ENCODE measurements around the gene LYRM2. TPM values are rescaled to one million over a fixed set of nuclear protein-coding genes. Genes with fewer than 3 reads are reported as not detected.

The LYRM2 gene
- total and polyA plus RNA-seq, 9 donors, result 11.8 to 44.0 (median 26.2) TPM

GRCh38 chr6:89562093-89562973 lies 76.2 kb downstream of the LYRM2 start:
- no peaks in the 10 kb centered on the region for H3K27me3 ChIP-seq
- H3K27ac ChIP-seq, result peak overlapping the region in 1 of 2 donors; percentile 19
- TF ChIP-seq EP300 (IDR thresholded peaks at IDR 0.05) (no peak), CTCF (IDR thresholded peaks at IDR 0.05) (no peak), POLR2A (IDR thresholded peaks at IDR 0.05) (no peak)
- WGBS, 3 donors, result 56 to 62% (median 58%) methylated on average over 21 of the region's 21 CpGs
- peaks cover 12% of the 10 kb centered on the region for H3K4me1 ChIP-seq (ENCODE audit: insufficient read depth)
- no peak for DNase-seq
- H3K4me3 ChIP-seq, result no peak overlapping the region
- no peaks in the 10 kb centered on the region for H3K9me3 ChIP-seq
- H3K36me3 ChIP-seq, result no peaks in the 10 kb centered on the region
- intact Hi-C loops (cut with DNase I), result no loop called here

GRCh38 chr6:89559487-89559886 lies 79.1 kb downstream of the LYRM2 start:
- Histone ChIP-seq H3K4me3 (no peak overlapping the region), H3K9me3 (no peaks in the 10 kb centered on the region), H3K27me3 (no peaks in the 10 kb centered on the region), H3K4me1 (ENCODE audit: insufficient read depth) (peaks cover 4% of the 10 kb centered on the region), H3K27ac (no peak overlapping the region), H3K36me3 (no peaks in the 10 kb centered on the region)
- DNase-seq, result no peak
- intact Hi-C loops (cut with DNase I), result no loop called here
- 78 to 84% (median 81%) methylated on average over 1 of the region's 1 CpG for WGBS, 3 donors
- TF ChIP-seq POLR2A (IDR thresholded peaks at IDR 0.05), result no peak
- TF ChIP-seq CTCF (IDR thresholded peaks at IDR 0.05), result no peak
- TF ChIP-seq EP300 (IDR thresholded peaks at IDR 0.05), result no peak

DNA sequence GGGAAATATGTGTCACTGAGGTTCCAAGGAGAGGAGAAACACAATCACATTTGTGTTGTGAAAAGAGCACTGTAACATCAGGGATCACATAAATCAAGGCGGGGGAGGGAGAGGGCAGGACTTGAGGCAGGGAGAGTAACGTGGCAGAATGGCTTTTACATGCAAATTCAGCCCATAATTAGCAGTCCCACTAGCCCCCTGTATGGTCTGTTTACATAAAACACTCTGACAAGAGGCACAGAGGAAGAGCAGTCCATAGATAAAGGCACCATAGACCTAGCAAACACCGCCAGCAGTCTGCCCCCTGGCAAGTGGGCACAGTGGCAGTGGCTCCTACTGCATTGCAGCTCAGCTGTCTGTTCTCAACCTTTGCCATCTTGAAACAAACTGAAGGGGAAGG lies 82.7 kb downstream of the LYRM2 start:
- intact Hi-C loops (cut with DNase I), result no loop called here

DNA sequence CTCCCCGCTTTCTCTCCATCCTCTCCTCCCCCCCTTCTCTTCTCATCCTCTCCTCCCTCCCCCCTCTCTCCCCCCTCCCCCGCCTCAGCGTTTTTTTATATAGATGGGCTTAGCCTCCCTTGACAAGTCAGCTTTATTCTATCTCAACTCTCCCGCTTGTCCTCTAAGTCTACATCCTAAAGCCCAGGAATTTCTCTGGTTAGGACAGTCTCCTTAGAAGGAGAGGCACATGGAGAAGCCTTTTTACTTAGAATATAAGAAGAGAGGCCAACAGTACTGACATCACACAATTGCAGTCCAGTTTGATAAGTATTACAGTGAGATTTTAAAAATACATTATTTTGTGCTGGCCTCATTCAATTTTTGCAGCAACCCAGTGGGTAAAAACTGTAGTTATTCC lies 83.5 kb downstream of the LYRM2 start:
- H3K9me3 ChIP-seq, result no peaks in the 10 kb centered on the region
- intact Hi-C loops (cut with DNase I), result no loop called here
- DNase-seq, result no peak
- no peak overlapping the region for H3K4me3 ChIP-seq
- TF ChIP-seq POLR2A (IDR thresholded peaks at IDR 0.05) (no peak), CTCF (IDR thresholded peaks at IDR 0.05) (no peak), EP300 (IDR thresholded peaks at IDR 0.05) (no peak)
- peaks cover 3% of the 10 kb centered on the region for H3K4me1 ChIP-seq (ENCODE audit: insufficient read depth)
- H3K27ac ChIP-seq, result no peak overlapping the region
- 64 to 70% (median 69%) methylated on average over 3 to 4 of the region's 4 CpGs for WGBS, 3 donors
- no peaks in the 10 kb centered on the region for H3K27me3 ChIP-seq
- H3K36me3 ChIP-seq, result no peaks in the 10 kb centered on the region

More for the DNA sequence above, 82.7 kb downstream of the LYRM2 start:
- no peak for DNase-seq
- Histone ChIP-seq H3K9me3 (no peaks in the 10 kb centered on the region), H3K36me3 (no peaks in the 10 kb centered on the region), H3K4me1 (ENCODE audit: insufficient read depth) (peaks cover 3% of the 10 kb centered on the region), H3K27me3 (no peaks in the 10 kb centered on the region), H3K4me3 (no peak overlapping the region), H3K27ac (no peak overlapping the region)
- WGBS, 3 donors, result 63 to 86% (median 77%) methylated on average over 3 of the region's 3 CpGs
- no peak for TF ChIP-seq EP300 (IDR thresholded peaks at IDR 0.05)

DNA sequence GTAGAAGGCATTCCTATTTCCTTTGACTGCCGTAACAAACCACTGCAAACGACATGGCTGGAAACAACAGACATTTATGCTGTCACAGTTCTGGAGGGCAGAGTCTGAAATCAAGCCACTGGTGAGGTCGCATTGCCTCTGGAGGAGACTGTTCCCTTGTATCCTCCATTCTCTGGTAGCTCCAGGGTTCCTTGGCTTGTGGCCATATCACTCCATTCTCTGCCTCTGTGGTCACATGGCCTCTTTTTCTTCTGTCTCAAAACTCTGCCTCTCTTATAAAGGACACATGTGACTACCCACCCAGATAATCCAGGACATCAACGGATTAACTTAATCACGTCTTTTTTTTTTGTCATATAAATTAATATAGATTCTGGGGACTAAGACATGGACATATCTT lies 84.4 kb downstream of the LYRM2 start:
- H3K27me3 ChIP-seq, result no peaks in the 10 kb centered on the region
- H3K9me3 ChIP-seq, result no peaks in the 10 kb centered on the region
- no peak overlapping the region for H3K27ac ChIP-seq
- no peak overlapping the region for H3K4me3 ChIP-seq
- DNase-seq, result no peak
- TF ChIP-seq EP300 (IDR thresholded peaks at IDR 0.05) (no peak), POLR2A (IDR thresholded peaks at IDR 0.05) (no peak), CTCF (IDR thresholded peaks at IDR 0.05) (no peak)
- 93 to 94% (median 93%) methylated on average over 5 of the region's 5 CpGs for WGBS, 3 donors
- peaks cover 3% of the 10 kb centered on the region for H3K4me1 ChIP-seq (ENCODE audit: insufficient read depth)
- intact Hi-C loops (cut with DNase I), result no loop called here
- H3K36me3 ChIP-seq, result no peaks in the 10 kb centered on the region

All from ovary (tissue), 9 donors.